ENCODE results near the gene GRB10.
"Not testable (repeated sequence)": the region's sequence is repeated elsewhere in the genome, so short reads cannot be mapped to it uniquely, and the experiment has no call there.

GRB10 gene

GRCh38 chr7:50554431-50555322 is 228.0 kb downstream of the GRB10 start:
- DNase-seq (ENCODE audit: low read depth in 3 of 3) = no peak

- no peak for DNase-seq (ENCODE audit: low read depth in 3 of 3)
Observed at GRCh38 chr7:50553973-50554372, 228.7 kb downstream of the GRB10 start.

- DNase-seq (ENCODE audit: low read depth in 3 of 3) = no peak
Observed at GRCh38 chr7:50552921-50553320, 229.8 kb downstream of the GRB10 start.

GRCh38 chr7:50552139-50552538 is 230.6 kb downstream of the GRB10 start:
- no peak for DNase-seq (ENCODE audit: low read depth in 3 of 3)

GRCh38 chr7:50545613-50546012 is 237.1 kb downstream of the GRB10 start:
- DNase-seq (ENCODE audit: low read depth in 3 of 3) = not testable (repeated sequence)

GRCh38 chr7:50544992-50545391 is 237.7 kb downstream of the GRB10 start:
- DNase-seq (ENCODE audit: low read depth in 3 of 3) = no peak

GRCh38 chr7:50543776-50544442 is 238.8 kb downstream of the GRB10 start:
- no peak for DNase-seq (ENCODE audit: low read depth in 3 of 3)

GRCh38 chr7:50542132-50542531 is 240.6 kb downstream of the GRB10 start:
- no peak for DNase-seq (ENCODE audit: low read depth in 3 of 3)

GRCh38 chr7:50540785-50541579 is 241.7 kb downstream of the GRB10 start:
- DNase-seq (ENCODE audit: low read depth in 3 of 3) = no peak

Measured in stimulated activated CD4-positive, alpha-beta T cell treated with anti-CD3 and anti-CD28 coated beads, TNF-alpha, amount 100 ng/mL, for 48 hours (primary cell).